ENCODE data around the gene ZFHX3.

The ZFHX3 gene

DNA sequence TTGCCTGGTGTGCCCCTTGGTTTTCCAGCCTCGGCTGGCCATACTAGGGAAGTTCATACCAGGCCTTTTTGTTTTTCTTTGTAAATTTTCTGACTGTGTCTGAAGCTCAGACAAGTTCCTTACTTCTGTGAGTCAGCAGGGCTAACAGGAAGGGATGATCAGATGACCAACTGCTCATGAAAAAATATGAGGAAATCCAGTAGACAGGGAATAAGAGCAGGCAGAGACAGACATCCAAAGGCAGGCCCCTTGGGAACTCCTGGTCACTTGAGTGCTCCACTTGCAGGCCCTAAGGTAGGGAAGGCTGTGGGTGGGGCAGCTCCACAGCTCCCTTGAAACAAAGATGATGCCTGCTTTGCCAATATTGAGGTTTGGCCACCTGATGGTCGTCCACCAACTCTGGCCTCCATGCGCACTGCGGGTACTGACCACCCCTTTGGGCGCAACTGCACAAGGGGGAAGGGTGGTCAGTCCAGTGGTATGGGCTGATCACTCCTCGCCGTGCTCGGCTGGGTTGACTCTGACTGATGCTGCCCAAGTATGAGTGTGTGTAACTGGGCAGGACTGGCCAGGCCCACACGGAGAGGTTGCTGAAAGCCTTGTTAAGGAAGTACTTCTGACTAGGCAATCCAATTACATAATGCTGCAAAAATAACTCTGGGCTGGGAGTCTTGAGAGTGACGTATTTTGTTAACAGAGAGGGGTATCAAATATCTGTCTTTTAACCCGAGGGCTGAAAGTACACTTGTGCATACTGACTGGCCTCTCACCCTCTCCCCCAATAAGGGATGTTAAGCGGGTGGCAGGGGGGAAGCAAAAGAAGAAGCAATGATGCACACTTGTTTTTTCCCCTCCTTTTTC is 20.8 kb upstream of the ZFHX3 start:
- DNase-seq, result peak; percentile 68 to 75

DNA sequence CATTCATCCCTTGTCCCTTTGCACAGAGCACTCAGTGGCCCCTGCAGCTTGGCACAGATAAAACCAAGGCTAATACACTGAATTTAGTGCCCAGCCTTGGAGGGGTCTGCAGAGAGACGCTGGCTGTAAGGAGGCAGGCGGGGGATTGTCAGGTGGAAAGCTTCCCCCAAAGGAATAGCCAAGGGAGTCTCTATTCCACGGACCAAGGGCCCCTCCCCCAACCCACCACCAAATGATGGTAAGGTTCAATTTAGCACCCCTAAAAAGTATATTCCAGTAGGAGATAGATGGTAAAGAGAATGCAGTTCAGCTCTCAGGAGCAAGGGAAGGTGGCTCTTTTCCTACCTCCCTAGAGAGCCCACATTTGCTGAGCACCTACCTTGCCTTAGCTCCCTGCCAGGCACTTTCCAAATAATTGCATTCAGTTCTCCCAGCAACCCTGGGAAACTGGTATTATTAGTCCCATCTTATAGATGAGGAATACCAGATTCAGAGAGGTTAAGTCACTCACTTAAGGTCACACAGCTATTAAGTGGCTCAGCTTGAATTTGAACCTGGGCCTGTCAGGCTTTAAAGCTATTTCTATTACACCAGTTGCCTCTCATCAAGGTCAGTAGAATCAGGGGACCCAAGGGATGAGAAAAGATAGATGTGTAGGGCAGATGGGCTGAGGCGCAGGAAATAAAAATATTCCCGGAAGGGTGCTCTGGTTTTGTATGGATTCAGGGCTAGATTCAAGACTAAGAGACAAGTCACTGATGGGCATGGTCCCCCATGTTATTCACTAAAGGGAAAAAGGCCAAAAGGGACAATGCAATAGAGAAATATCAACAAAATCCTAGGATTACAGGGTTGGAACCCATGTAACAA is 20.0 kb upstream of the ZFHX3 start:
- no peak for DNase-seq

DNA sequence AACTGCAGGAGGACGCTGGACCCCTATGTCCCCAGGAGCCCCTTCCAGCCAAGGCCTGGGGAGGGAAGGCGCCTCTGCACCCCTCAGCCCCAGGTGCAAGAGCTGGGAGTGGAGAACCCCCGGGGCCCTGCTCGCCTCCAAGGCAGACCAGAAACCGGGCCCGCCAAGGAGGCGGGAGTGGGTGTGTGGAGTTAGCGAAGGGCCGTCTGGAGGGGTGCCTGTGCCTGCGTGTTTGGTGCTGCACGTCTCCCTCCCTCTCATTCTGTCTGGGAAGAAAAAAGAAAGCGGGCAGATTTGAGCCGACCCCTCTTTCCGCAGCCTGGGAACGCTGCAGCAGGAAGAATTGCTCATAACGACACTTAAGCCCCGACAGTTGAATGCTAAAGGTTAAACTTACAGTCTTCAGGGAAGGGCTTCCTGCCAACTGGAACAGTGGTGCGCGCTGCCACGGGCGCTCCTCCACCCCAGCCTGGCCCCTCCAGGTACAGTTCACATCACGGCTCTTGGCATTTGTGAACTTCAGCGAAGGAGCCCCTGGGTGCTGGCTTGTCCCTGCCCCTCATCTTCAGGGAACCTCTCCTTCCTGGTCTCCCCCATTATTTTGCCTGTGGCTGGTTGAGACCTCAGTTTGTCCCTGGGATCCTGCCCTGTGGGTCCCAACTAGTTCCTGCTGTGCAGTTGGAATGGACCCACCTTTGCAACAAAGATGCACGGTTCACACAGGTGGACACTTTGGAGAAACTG is 19.2 kb upstream of the ZFHX3 start:
- no peak for DNase-seq

DNA sequence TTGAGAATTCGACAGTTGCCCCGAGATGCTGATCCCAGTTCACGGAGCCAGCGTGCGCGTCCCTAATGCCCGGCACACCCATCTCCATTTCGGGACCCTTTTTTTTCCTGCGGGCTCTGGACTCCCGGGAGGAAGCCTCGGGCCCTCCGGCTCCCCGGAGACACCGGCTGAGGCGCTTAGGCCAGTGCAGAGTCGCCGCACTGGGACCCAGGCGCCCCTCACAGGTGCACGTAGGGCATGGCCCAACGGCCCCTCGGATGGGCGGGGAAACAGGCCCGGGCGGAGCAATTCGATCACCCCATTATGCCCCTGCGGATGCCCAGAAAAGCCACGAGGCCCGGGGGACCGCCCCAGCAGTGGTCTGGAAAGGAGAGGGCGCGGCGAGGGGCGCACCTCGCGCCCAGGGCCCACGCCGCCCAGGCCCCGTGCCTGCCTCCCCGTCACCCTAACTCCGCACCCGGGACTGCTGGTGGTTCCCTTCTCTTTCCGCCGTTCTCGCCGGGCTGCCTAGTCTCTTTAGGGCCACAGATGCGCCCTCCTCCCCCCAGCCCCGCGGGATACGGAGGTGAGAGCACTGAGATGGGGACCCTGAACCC is 18.5 kb upstream of the ZFHX3 start:
- no peak for DNase-seq

DNA sequence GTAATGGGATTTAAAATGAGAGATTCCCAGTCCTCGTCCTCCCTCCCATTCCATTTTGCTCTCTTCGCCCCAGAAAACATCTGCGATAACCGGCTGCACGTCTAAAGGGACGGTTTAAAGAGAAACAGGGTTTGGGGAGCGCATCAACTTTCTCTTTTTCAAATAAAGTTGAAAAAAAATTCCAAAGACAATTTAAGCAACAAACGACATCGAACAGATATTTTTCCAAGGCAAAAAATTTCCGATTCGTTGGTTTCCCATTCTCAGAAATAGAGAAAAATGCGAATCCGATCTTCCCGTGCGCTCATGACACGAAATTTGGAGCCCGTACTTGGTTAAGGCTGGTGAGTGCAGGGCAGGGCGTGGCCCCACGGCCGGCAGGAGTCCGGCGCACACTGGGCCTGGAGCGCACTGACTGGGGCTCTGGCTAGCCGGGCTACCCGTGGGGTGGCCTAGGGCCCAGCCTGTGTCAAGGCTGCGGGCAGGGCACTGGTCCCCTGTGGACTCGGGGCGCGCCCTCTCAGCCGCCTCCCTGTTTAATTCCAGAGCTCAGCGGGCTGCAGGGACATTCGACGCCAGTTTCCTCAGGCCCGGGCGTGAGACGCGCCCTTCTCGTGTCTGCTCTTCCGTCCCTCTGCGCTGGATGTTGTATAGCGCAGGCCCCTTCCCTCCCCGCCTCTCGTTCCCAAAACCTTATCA is 17.9 kb upstream of the ZFHX3 start:
- DNase-seq, result no peak

DNA sequence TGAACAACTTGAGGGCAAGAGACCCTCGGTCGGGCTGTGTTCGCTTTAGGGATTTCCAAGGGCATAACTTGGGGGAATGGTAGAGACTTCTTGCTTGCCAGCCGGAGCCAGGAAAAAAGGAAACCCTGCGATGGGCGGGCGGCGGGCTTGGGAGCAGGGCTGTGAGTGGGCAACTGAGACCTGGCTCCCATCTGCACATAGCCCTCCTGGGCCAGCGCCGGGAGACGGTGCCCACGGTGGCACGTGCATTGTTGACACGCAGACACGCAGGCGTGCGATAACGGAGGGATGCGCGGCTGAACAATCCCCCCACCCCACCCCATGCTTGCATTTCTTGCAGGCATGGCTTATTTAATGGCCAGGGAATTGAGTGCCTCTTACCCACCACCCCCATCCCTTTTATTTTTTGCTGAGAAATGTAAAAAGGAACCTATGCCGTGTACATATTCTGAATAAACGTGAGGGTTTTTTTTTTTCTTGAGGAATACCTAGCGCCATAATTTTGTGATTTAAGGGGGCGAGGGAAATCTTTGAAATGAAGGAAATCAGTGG is 17.1 kb upstream of the ZFHX3 start:
- DNase-seq, result no peak

DNA sequence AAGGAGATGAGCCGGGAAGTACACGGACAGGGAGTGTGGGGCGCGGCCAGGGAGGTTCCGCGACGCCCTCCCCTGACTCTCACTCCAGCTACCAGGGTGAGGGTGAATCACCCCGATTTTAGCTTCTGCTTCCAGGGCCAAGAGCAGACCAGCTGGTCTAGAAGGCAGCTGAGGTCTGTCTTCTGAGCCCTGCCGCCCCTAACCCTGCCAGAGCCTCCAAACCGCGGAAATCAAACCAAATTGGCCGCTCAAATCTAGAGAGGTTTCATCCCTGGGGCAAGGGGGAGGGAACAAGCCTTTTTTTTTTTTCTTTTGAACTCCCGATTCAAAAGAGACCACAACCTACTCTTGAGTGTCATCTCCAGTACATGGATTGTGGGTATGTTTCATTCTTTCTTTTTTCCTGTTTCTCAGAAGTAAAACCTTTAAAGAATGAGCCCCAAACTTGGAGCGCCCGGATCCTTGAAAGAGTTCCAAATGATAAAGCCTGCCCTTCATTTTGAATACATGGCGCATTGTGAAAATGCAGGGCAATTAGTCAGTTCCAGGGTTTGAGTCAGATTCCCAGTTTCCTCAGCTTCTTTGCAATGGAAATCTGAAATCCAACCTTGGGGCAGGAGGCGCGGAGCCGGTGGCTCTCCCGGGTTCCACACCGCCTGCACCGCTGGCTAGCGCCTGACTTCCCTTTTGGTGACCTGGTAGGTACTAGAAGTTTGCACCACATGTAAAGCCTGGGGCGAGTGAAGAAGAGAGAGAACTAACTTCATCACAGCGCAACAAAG is 16.5 kb upstream of the ZFHX3 start:
- DNase-seq, result no peak

DNA sequence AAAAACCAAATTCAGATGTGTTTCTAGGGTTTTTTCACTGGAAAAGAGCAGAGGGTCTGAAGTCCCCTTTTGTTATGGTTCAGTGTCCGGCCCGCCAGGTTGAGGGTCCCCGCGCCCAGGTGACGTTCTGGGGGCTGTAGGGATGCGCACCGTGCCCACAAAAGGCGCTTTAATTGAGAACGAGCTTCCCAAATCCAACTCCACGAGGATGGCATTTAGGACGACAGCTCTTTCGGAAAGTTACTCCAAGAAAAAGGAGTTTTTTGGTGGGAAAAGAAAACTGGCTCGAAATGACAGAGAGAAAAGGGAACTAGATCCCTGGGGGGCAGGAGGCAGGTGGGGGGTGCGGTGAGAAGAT is 15.9 kb upstream of the ZFHX3 start:
- DNase-seq, result no peak

DNA sequence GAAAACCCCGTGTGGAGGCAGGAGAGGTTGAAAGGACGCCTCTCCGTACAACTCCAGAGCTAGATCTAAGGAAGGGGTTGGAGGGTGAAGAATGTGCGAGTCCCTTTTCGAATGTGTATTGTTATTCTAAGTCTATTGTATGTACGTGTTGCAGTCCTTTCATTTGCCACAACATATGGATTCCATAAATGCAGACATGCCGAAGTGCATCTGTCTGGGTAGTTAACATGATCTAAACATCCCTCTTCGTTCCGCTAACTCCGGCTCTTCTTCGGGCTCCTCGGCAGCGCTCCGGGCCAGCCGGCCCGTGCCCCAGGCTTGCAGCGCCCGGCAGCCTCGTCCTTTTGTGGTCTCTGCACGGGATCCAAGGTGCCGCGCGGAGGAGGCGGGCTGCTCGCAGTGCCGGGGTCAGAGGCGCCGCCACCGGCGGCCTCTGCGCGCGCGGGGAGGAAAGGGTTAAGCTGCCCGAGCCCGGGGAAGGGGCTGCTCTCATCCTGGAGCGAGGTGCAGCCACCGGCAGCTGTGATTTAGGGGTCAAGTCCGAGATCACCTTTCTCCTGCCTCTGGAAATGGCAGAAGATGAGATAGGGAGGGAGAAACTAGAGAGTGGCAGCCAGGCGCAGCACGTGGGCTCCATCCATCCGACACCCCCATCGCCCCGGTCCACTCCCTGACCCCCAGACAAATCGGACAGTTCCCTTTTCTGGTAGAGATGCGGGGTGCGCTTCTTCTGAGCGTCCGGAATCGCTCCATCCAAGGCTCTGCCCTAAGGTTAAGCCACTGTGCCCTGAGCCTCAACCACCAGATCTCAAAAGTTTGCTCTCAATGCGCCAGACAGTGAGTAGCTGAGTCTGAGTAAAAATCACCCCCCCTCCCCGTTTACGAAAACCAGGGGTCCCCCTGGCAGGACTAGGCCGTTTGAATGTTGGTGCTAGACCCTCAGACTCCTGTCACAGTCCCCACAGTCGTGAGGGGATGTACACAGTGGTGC is 15.1 kb upstream of the ZFHX3 start:
- no peak for DNase-seq

DNA sequence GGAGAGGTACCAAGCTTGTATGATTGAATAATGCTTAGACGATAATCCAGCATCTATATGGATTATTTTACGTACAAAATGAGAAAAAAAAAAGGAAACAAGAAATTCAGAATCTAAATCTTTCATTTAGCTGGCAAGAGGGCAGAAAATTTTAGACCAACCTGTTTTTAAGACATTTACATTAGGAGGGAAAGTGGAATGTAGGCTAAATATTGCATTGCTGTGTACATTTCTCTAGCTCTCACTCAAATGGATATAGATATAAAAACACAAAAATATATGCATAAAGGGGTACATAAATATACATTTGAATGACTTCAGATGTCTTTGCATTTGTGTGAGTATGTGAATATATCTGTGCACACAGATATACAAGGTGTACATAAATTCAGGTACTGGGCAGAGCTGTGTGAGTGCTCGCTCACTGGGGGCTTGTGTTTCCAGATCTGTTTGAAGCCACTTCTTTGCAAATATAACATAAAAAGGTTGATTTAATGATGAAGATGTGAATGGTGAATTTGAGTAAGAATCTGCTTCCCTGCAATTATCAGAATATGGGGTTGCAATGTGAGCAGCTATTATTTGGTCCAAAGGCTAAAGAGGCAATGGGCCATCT is 14.2 kb upstream of the ZFHX3 start:
- no peak for DNase-seq

DNA sequence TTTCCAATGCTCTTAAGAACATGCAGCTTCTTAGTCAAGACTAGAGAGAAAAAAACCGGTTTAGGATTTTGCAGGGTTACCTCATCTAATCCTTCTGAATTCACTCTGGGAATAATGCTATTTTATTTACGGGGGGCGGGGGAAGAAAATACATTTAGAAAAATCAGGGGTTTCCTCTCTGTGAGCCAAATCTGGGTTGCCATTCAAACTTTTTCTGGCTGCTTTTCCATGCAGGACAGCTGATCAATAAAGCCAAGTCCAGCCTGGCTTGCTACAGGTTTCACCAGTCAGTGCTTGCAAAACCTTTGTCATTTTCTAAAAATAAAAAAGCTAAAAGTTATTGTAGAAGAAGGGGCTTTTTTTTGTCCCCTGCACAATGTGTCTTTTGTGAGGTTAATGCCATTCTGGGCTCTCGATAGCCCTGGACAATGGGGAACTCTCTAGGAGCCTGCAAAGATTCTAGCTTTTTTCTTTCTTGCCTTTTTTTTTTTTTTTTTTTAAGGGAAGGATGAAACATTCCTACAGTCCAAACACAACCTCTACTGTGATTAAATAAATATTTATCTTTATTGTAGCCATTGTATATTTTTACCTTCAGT is 13.1 kb upstream of the ZFHX3 start:
- DNase-seq, result no peak

DNA sequence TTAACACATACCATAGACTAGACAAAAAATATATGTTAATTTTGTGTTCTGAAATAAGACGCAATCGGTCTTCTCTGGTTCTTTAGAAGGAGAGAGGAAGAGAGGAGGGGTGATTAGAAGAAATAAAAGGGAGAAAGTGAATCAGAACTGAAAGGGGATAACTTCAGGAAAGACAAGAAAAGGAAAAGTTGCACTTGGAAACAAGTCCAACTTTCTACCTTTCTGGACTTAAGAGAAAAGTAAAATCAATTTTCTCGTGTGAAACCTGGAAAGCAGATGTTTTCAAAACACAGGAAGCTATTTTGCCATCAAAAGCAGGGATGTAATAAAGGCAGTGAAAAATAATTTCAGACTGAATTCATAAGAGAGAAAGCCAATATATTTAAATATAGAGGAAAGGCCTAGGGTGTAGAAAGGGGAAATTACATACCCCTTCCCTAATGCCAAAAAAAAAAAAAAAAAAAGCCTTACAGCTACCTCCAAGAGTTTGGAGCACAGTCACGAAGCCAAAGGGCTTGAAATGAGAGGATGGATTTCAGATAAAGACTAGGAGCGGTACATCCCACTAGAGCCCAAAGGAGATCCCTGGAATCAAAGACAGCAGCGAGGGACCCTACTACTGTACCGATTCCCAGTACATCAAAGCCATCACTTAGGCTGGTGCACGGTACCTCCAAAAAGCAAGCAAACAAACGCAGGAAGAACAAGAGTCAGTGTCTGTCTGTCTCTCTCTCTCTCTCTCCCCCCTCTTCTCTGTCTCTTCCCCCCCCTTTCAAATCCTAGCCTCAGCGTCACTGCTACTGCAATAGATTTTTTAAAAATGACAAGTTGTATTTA is 12.1 kb upstream of the ZFHX3 start:
- no peak for DNase-seq

DNA sequence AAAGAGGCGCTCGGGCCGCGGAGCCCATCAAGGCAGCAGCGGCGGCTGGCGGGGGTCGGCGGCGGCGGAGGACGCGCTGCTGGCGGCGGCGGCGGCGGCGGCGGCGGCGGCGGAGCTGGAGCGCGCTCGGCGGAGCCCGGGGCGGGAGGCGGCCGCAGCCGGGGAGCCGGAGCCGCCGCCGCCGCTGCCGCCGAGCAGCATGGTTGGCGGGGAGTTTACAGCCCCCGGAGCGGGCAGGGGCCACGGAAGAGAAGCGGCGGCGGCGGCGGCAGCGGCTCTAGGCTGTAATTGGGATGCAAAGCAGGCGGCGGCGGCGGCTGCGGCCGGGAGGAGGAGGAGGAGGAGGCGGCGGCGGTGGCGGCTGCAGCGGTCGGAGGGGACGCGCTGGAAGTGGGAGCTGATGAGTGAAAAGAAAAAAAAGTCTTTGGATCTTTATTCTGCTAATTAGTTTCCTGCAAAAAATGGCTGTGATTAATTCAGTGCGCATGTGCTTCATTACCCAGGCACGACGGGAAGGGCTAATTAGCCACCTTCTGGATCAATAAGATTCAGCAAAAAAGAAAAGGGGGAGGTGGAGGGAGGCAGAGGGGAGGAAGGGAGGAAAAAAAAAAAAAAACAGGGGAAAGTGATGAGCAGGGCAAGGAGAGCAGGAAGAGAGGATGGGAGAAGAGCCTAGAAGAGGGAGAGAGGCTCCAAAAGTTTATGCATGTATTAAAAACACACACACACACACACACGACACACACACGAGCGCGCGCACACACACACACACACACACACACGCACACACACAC is 10.9 kb upstream of the ZFHX3 start:
- no peak for DNase-seq

DNA sequence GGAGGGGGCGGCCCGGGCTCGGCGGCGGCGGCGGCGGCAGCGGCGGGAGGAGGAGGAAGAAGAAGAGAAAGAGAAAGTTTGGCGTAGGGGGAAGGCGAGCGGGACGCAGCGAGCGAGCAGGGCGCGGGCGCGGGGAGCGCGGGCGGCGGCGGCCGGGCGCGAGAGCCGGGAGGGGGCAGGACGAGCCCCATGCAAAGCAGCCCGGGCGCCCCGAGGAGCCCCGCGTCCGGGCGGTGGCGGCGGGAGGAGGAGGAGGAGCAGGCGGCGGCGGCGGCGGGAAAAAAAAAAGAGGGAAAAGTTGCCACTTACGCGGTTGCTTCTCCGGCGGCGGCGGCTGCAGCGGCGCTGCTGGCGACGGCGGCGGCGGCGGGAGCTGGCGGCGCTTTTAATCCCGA is 10.3 kb upstream of the ZFHX3 start:
- DNase-seq, result peak; percentile 23 to 42

DNA sequence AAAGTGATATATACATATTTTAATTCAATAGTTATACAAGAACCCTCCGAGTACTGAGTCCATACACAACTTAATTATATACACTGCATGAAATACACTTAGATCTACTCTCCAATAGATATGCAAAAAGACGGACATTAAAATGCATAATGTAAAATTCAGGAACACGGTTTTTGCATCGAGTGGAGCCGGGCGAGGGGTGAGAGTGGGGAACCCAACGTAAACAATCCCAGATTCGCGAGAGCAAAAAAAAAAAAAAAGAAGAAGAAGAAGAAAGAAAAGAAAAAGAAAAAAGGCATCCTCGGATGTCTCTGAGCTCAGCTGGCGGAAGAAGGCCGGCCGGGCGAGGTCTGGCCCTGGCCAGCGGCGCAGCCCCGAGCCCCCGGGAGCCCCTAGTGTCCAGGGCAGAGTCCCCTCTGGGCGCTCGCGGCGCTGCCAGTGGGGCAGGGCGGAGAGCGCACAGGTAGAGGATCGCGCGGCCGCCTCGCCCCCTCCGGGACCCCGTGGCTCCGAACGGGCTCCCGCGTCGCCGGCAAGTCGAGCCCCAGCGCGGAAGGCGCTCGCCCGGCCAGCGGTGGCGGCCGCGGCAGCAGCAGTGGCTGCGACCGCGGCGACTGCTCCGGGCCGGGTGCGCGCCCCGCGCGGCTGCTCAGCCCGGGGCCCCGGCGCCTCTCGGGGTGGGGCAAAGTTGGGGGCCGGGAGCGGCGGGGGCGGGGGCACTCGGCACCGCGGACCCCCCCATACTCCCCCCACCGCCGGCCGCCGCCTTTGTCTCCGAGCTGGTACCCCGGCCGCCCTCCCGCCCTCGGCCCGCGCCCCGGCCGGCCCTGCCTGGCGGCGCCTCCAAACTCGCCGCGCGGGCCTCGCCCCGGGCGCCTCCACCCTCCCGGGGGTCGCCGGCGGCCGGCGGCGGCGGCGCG is 9.6 kb upstream of the ZFHX3 start:
- DNase-seq, result no peak

DNA sequence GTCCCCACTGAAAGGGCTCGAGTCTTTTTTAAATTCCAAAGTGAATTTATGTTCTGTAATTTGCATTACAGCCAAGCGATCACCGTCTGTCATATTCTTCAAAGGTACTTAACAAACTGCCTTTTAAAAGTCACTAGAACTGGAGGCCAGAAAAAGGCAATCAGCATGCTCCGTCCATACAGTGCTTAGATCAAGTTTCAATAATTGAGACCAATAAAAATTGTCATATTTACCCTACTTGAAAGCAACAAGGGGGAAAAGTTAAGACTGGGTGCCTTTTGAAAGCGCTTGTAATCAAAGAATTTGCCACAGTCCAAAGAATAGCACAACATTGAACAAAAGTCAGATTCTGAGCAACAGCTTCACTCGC is 9.0 kb upstream of the ZFHX3 start:
- no peak for DNase-seq
